GM19463 (cell line): Measurements from ENCODE around the gene USP14.

ENCODE experiments used
- ATAC-seq: cut with Tn5 transposase; IDR thresholded peaks from one replicate; pipeline ENCODE4 v1.9.1; 2021; ENCODE audit warnings: mild to moderate bottlenecking, moderate library complexity; ENCODE audit not compliant: unreplicated experiment

The USP14 gene

GRCh38 chr18:159037-159652, 788 bp downstream of the USP14 start:
- no peak for ATAC-seq

GRCh38 chr18:159933-160332, 1.6 kb downstream of the USP14 start:
- no peak for ATAC-seq

GRCh38 chr18:160831-161570, 2.6 kb downstream of the USP14 start:
- ATAC-seq: no peak

GRCh38 chr18:172361-172760, 14.0 kb downstream of the USP14 start:
- ATAC-seq: no peak

- no peak for ATAC-seq
Observed at GRCh38 chr18:179499-179898, 21.1 kb downstream of the USP14 start.

GRCh38 chr18:181711-182110, 23.4 kb downstream of the USP14 start:
- no peak for ATAC-seq

GRCh38 chr18:183769-184168, 25.4 kb downstream of the USP14 start:
- no peak for ATAC-seq

- no peak for ATAC-seq
Observed at GRCh38 chr18:189254-189653, 30.9 kb downstream of the USP14 start.

GRCh38 chr18:191725-192124, 33.4 kb downstream of the USP14 start:
- ATAC-seq: no peak

- ATAC-seq: no peak
Observed at GRCh38 chr18:192801-193200, 34.4 kb downstream of the USP14 start.

- no peak for ATAC-seq
Observed at GRCh38 chr18:195651-196050, 37.3 kb downstream of the USP14 start.

- ATAC-seq: no peak
Observed at GRCh38 chr18:199214-199613, 40.9 kb downstream of the USP14 start.

- ATAC-seq: no peak
Observed at GRCh38 chr18:199768-200167, 41.4 kb downstream of the USP14 start.

GRCh38 chr18:210075-210474, 51.7 kb downstream of the USP14 start:
- ATAC-seq: no peak

- no peak for ATAC-seq
Observed at GRCh38 chr18:210733-211132, 52.4 kb downstream of the USP14 start.

GRCh38 chr18:211582-211981, 53.2 kb downstream of the USP14 start:
- no peak for ATAC-seq

GRCh38 chr18:212780-213179, 54.4 kb downstream of the USP14 start:
- ATAC-seq: no peak

GRCh38 chr18:213505-213904, 55.1 kb downstream of the USP14 start:
- no peak for ATAC-seq

- no peak for ATAC-seq
Observed at GRCh38 chr18:213966-214365, 55.6 kb downstream of the USP14 start.

- no peak for ATAC-seq
Observed at GRCh38 chr18:215448-216010, 57.2 kb downstream of the USP14 start.

- no peak for ATAC-seq
Observed at GRCh38 chr18:217532-218336, 59.4 kb downstream of the USP14 start.

GRCh38 chr18:220708-221107, 62.4 kb downstream of the USP14 start:
- ATAC-seq: no peak
